MM.1S (cell line): ENCODE measurements around the gene NINJ2.

Experiments used
- DNase-seq: peaks from one replicate; pipeline ENCODE4 v3.0.0-alpha.2; 2015
- H2AFZ ChIP-seq: fragments of 300-600 bp; sonication (generic); 2 replicates; pipeline ENCODE4 v1.6.0; 2016; ENCODE audit warnings: antibody characterized with exemption, low read length
- H3F3A ChIP-seq: fragments of 300-600 bp; sonication (generic); 2 replicates; pipeline ENCODE4 v1.6.1; 2016; ENCODE audit warnings: mild to moderate bottlenecking, antibody characterized with exemption, low read length, moderate library complexity, mixed read lengths; ENCODE audit not compliant: insufficient read depth
- H3K27ac ChIP-seq: fragments of 300-600 bp; sonication (generic); 2 replicates; pipeline ENCODE4 v1.5.1; 2016; ENCODE audit warnings: mild to moderate bottlenecking, low read length
- H3K27me3 ChIP-seq: fragments of 300-600 bp; sonication (generic); replicated peaks from 2 replicates; pipeline ENCODE4 v1.6.0; 2016; ENCODE audit warnings: low read length; ENCODE audit not compliant: insufficient read depth
- H3K36me3 ChIP-seq: fragments of 300-600 bp; sonication (generic); replicated peaks from 2 replicates; pipeline ENCODE4 v1.6.1; 2016; ENCODE audit warnings: mild to moderate bottlenecking, low read length, mixed read lengths; ENCODE audit not compliant: insufficient read depth
- H3K4me1 ChIP-seq: fragments of 300-600 bp; sonication (generic); 2 replicates; pipeline ENCODE4 v1.6.1; 2016; ENCODE audit warnings: low read length, mixed read lengths
- H3K4me2 ChIP-seq: fragments of 300-600 bp; sonication (generic); 2 replicates; pipeline ENCODE4 v1.6.0; 2016; ENCODE audit warnings: low read depth, low read length
- H3K4me3 ChIP-seq: fragments of 300-600 bp; sonication (generic); 2 replicates; pipeline ENCODE4 v1.5.1; 2016; ENCODE audit warnings: low read length, mixed read lengths
- H3K79me2 ChIP-seq: fragments of 300-600 bp; sonication (generic); 2 replicates; pipeline ENCODE4 v1.6.1; 2016; ENCODE audit warnings: mixed run types, low read length, mixed read lengths
- H3K9ac ChIP-seq: fragments of 300-600 bp; sonication (generic); 2 replicates; pipeline ENCODE4 v1.6.1; 2016; ENCODE audit warnings: low read length, mixed read lengths
- H3K9me2 ChIP-seq: fragments of 300-600 bp; sonication (generic); replicated peaks from 2 replicates; pipeline ENCODE4 v1.6.1; 2016; ENCODE audit warnings: mild to moderate bottlenecking, low read length, mixed read lengths; ENCODE audit not compliant: insufficient read depth
- H3K9me3 ChIP-seq: fragments of 300-600 bp; sonication (generic); replicated peaks from 2 replicates; pipeline ENCODE4 v1.6.1; 2016; ENCODE audit warnings: mild to moderate bottlenecking, low read length, mixed read lengths; ENCODE audit not compliant: insufficient read depth
- H4K20me1 ChIP-seq: fragments of 300-600 bp; sonication (generic); 2 replicates; pipeline ENCODE4 v1.6.1; 2016; ENCODE audit warnings: mild to moderate bottlenecking, low read length, moderate library complexity, mixed read lengths; ENCODE audit not compliant: insufficient read depth
- CTCF ChIP-seq: fragments of 300-600 bp; sonication (generic); IDR thresholded peaks from 2 replicates; pipeline ENCODE4 v1.5.1; 2016; ENCODE audit warnings: antibody characterized with exemption, low read length, mixed read lengths
- EZH2 ChIP-seq: fragments of 300-600 bp; sonication (generic); optimal IDR thresholded peaks from 2 replicates; pipeline ENCODE3; 2017; ENCODE audit warnings: low read depth, mild to moderate bottlenecking, antibody characterized with exemption, low read length, mixed read lengths
- EZH2phosphoT487 ChIP-seq: fragments of 300-600 bp; sonication (generic); IDR thresholded peaks from 2 replicates; pipeline ENCODE4 v1.6.1; 2018; ENCODE audit warnings: antibody characterized with exemption, low read length

The NINJ2 gene

GRCh38 chr12:662566-663292 lies 516 bp downstream of the NINJ2 start:
- Histone ChIP-seq H3K9ac (no peak overlapping the region), H3K4me3 (no peak overlapping the region), H3K9me3 (no peaks in the 10 kb centered on the region), H2AFZ (no peak overlapping the region), H3F3A (no peaks in the 10 kb centered on the region), H4K20me1 (no peaks in the 10 kb centered on the region), H3K79me2 (no peaks in the 10 kb centered on the region), H3K36me3 (no peaks in the 10 kb centered on the region), H3K4me1 (peaks cover 10% of the 10 kb centered on the region), H3K4me2 (no peak overlapping the region), H3K9me2 (no peaks in the 10 kb centered on the region), H3K27ac (no peak overlapping the region), H3K27me3 (no peaks in the 10 kb centered on the region)
- TF ChIP-seq CTCF (no peak), EZH2 (no peak), EZH2phosphoT487 (no peak)
- no peak for DNase-seq

GRCh38 chr12:661720-662486 lies 1.3 kb downstream of the NINJ2 start:
- Histone ChIP-seq H3K9ac (no peak overlapping the region), H3K9me3 (no peaks in the 10 kb centered on the region), H3K9me2 (no peaks in the 10 kb centered on the region), H3K4me3 (no peak overlapping the region), H3F3A (no peaks in the 10 kb centered on the region), H2AFZ (no peak overlapping the region), H3K4me2 (no peak overlapping the region), H3K4me1 (peaks cover 4% of the 10 kb centered on the region), H4K20me1 (no peaks in the 10 kb centered on the region), H3K36me3 (no peaks in the 10 kb centered on the region), H3K27me3 (no peaks in the 10 kb centered on the region), H3K79me2 (no peaks in the 10 kb centered on the region), H3K27ac (no peak overlapping the region)
- DNase-seq, result no peak
- TF ChIP-seq EZH2phosphoT487 (no peak), CTCF (no peak), EZH2 (no peak)

- Histone ChIP-seq H3K27me3 (no peaks in the 10 kb centered on the region), H3K27ac (no peak overlapping the region), H3K4me3 (no peak overlapping the region), H3K9me2 (no peaks in the 10 kb centered on the region), H3K79me2 (no peaks in the 10 kb centered on the region), H3K9me3 (no peaks in the 10 kb centered on the region), H3F3A (no peaks in the 10 kb centered on the region), H3K4me2 (no peak overlapping the region), H3K9ac (no peak overlapping the region), H3K4me1 (no peaks in the 10 kb centered on the region), H4K20me1 (no peaks in the 10 kb centered on the region), H2AFZ (no peak overlapping the region), H3K36me3 (no peaks in the 10 kb centered on the region)
- no peak for DNase-seq
- TF ChIP-seq CTCF (no peak), EZH2 (no peak), EZH2phosphoT487 (no peak)
These were observed 4.1 kb downstream of the NINJ2 start for GRCh38 chr12:659090-659683.
